ENCODE results near the gene GTF3C5.

- TF ChIP-seq, protein P1, sequence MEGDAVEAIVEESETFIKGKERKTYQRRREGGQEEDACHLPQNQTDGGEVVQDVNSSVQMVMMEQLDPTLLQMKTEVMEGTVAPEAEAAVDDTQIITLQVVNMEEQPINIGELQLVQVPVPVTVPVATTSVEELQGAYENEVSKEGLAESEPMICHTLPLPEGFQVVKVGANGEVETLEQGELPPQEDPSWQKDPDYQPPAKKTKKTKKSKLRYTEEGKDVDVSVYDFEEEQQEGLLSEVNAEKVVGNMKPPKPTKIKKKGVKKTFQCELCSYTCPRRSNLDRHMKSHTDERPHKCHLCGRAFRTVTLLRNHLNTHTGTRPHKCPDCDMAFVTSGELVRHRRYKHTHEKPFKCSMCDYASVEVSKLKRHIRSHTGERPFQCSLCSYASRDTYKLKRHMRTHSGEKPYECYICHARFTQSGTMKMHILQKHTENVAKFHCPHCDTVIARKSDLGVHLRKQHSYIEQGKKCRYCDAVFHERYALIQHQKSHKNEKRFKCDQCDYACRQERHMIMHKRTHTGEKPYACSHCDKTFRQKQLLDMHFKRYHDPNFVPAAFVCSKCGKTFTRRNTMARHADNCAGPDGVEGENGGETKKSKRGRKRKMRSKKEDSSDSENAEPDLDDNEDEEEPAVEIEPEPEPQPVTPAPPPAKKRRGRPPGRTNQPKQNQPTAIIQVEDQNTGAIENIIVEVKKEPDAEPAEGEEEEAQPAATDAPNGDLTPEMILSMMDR (IDR thresholded peaks at IDR 0.05; ENCODE audit: low read depth, low read length, poor library complexity, severe bottlenecking), result no peak
- no peak for TF ChIP-seq EZH2phosphoT487 (IDR thresholded peaks at IDR 0.05; ENCODE audit: borderline replicate concordance, low read length)
These were observed 44.7 kb upstream of the GTF3C5 start for GRCh38 chr9:132986114-132986513.

Data from DOHH2 (cell line).